Ovary (tissue), 9 donors: ENCODE data around the gene CCDC57. TPM values are rescaled to one million over a fixed set of nuclear protein-coding genes. Genes with fewer than 3 reads are reported as not detected.

ENCODE experiments used
- DNase-seq, 5 donors: peaks; one replicate each; pipeline ENCODE4 v3.0.0-alpha.2; 2019 to 2020
- H3K27ac ChIP-seq, 2 donors: fragments of 200-600 bp; one replicate each; pipeline versions ENCODE4 v1.5.1 to v1.8.0; 2019 to 2022
- H3K27me3 ChIP-seq: fragments of 200-600 bp; one replicate; pipeline ENCODE4 v1.8.0; 2022
- H3K36me3 ChIP-seq: fragments of 200-600 bp; sonication (generic); one replicate; pipeline ENCODE4 v1.5.1; 2019
- H3K4me1 ChIP-seq: one replicate; pipeline ENCODE4 v1.8.1; 2013; ENCODE audit warnings: mild to moderate bottlenecking, moderate library complexity; ENCODE audit not compliant: insufficient read depth
- H3K4me3 ChIP-seq: fragments of 200-600 bp; sonication (generic); one replicate; pipeline ENCODE4 v1.5.1; 2017
- H3K9me3 ChIP-seq, 2 donors: fragments of 200-600 bp in 1 of 2; sonication (generic) in 1 of 2; one replicate each; pipeline versions ENCODE4 v1.5.1 to v1.8.1; 2013 to 2019; ENCODE audit warnings: mild to moderate bottlenecking in 1 of 2, moderate library complexity in 1 of 2
- EP300 ChIP-seq: sonication (generic); formaldehyde crosslinking; IDR thresholded peaks from one replicate; pipeline ENCODE4 v1.6.1; 2017; ENCODE audit warnings: antibody characterized with exemption
- POLR2A ChIP-seq: fragments of 450-650 bp; IDR thresholded peaks from one replicate; pipeline ENCODE4 v1.6.1; 2017; ENCODE audit warnings: antibody characterized with exemption, mild to moderate bottlenecking, moderate library complexity
- WGBS, 3 donors: extraction: QIAGEN DNeasy Blood & Tissue Kit in 1 of 3; methylation state at CpG; one replicate each; pipeline versions ENCODE4 v1.1.5 to v1.1.7; 2013 to 2017; 5-methylcytosine and 5-hydroxymethylcytosine counted together
- intact Hi-C, 4 donors: fragments of 100-400 bp; cut with DNase I; formaldehyde crosslinking; loops; one replicate each; pipeline versions ENCODE4 v1.11.0 to v1.15.1; 2022 to 2023
- polyA plus RNA-seq, 2 donors: library from polyadenylated mRNA; stranded (reverse); fragments of 200-250 nt in 1 of 2; fragments of 350-450 nt in 1 of 2; fragmentation: Illumina TruSeq in 1 of 2; extraction: RNeasy Lipid Tissue Mini Kit (QIAGEN cat#74804) in 1 of 2; gene quantifications; one replicate each; pipeline ENCODE4 v1.2.3, GENCODE V29; 2013 to 2014
- total RNA-seq, 7 donors: library from RNA; depleted of rRNA in 2 of 7; stranded (reverse); fragments of >200 nt in 2 of 7; fragmentation: NEBNext Ultra II Directional in 3 of 7; extraction: Animal tissue kit (Norgen Biotek cat#: 25700) in 3 of 7; gene quantifications; one replicate each; pipeline versions ENCODE4 v1.1.0 to v1.2.4, GENCODE V29; 2016 to 2023
- TF ChIP-seq, protein P1 (sequence below), 3 donors: fragments of 450-650 bp in 2 of 3; fragments of 200-600 bp in 1 of 3; IDR thresholded peaks; one replicate each; pipeline versions ENCODE4 v1.5.1 to v1.8.0; 2016 to 2022; ENCODE audit warnings: antibody characterized with exemption in 3 of 3, mild to moderate bottlenecking in 1 of 3
- donor health status: DM: no; HTN: no; CAD: no; lungs with moderate emphysema.
- donor health status: DM: no; HTN: no; CAD: no.
- donor health status: Bipolar disorder and iron deficiency.
- donor health status: DM: yes; HTN: yes; CAD: no.
- donor health status: DM: no; HTN: no; CAD: no.
- donor health status: DM: yes; HTN: yes; CAD: no.

CCDC57 gene
- total and polyA plus RNA-seq, 9 donors, result 7.7 to 65.0 (median 40.3) TPM

DNA sequence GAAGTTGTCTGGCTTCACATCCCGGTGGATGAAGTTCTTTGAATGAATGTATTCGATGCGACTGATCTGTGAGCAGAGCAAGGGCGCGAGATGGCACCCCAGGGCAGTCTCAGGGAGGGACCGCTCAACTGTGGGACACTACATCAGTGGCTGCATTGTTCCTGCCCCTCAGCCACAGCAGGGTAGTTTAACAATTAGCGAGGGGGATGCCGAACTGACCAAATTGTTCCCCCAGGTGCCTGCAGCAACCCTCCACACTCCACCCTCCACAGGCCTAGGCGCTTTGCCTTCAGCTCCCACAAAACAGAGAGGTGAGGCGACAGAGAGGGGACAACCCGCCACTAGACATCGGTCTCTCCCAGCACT, 40.5 kb upstream of the CCDC57 start:
- DNase-seq, result no peak
- Histone ChIP-seq H3K9me3 (no peaks in the 10 kb centered on the region), H3K36me3 (no peaks in the 10 kb centered on the region), H3K4me1 (no peaks in the 10 kb centered on the region), H3K4me3 (no peak overlapping the region), H3K27me3 (no peaks in the 10 kb centered on the region), H3K27ac (no peak overlapping the region)
- 91 to 94% (median 93%) methylated on average over 12 of the region's 12 CpGs for WGBS, 3 donors
- no peak for TF ChIP-seq EP300
- TF ChIP-seq POLR2A, result no peak
- TF ChIP-seq, protein P1, sequence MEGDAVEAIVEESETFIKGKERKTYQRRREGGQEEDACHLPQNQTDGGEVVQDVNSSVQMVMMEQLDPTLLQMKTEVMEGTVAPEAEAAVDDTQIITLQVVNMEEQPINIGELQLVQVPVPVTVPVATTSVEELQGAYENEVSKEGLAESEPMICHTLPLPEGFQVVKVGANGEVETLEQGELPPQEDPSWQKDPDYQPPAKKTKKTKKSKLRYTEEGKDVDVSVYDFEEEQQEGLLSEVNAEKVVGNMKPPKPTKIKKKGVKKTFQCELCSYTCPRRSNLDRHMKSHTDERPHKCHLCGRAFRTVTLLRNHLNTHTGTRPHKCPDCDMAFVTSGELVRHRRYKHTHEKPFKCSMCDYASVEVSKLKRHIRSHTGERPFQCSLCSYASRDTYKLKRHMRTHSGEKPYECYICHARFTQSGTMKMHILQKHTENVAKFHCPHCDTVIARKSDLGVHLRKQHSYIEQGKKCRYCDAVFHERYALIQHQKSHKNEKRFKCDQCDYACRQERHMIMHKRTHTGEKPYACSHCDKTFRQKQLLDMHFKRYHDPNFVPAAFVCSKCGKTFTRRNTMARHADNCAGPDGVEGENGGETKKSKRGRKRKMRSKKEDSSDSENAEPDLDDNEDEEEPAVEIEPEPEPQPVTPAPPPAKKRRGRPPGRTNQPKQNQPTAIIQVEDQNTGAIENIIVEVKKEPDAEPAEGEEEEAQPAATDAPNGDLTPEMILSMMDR (IDR thresholded peaks at IDR 0.05), result no peak
- intact Hi-C loops, result loop anchor here in 1 of 4 donors (1.0 kb wide), 1 partner anchor 12 kb away; no protein-coding TSS in a partner anchor

- no peak overlapping the region for H3K27ac ChIP-seq
- TF ChIP-seq POLR2A, result no peak
- TF ChIP-seq, protein P1 (IDR thresholded peaks at IDR 0.05), result no peak
- no peak for TF ChIP-seq EP300
- no peak overlapping the region for H3K4me3 ChIP-seq
- intact Hi-C loops, result loop anchor here in 1 of 4 donors (1.0 kb wide), 1 partner anchor 11 kb away; no protein-coding TSS in a partner anchor
- H3K36me3 ChIP-seq, result no peaks in the 10 kb centered on the region
- no peaks in the 10 kb centered on the region for H3K27me3 ChIP-seq
- DNase-seq, result peak in 1 of 5 donors; percentile 17
- no peaks in the 10 kb centered on the region for H3K9me3 ChIP-seq
- WGBS, 3 donors, result 89 to 91% (median 90%) methylated on average over 28 of the region's 28 CpGs
- no peaks in the 10 kb centered on the region for H3K4me1 ChIP-seq
Observed at GRCh38 chr17:82252511-82253178, 40.0 kb upstream of the CCDC57 start.

DNA sequence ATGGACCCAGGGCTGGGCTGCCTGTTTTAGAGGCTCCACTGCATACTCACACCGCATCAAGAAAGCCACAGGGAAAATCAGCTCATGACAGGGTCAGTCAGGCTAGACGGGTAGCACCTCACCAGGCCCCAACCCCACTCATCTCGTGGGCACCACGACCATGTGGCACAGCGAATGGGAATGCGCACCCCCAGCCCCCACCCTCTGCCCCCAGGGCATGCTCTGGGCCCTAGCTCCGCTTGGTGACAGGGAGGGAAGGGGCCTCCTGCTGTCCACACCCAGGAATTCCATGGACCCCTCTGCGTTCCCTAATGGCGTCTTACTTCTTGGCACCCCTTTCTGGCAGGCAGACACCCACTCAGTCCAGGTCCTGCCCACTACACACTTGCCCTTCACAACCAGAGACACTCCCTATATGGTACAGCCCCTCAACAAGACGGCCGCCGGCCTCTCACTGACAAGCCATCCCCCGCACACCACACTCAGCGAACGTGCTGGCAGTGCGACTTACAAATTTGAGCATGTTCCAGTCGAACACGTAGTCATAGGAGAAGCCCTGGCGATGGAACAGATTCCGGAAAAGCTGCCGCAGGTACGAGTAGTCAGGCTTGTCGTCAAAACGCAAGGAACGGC, 38.3 kb upstream of the CCDC57 start:
- 85 to 88% (median 87%) methylated on average over 25 of the region's 25 CpGs for WGBS, 3 donors
- intact Hi-C loops, result no loop called here
- H3K4me3 ChIP-seq, result no peak overlapping the region

DNA sequence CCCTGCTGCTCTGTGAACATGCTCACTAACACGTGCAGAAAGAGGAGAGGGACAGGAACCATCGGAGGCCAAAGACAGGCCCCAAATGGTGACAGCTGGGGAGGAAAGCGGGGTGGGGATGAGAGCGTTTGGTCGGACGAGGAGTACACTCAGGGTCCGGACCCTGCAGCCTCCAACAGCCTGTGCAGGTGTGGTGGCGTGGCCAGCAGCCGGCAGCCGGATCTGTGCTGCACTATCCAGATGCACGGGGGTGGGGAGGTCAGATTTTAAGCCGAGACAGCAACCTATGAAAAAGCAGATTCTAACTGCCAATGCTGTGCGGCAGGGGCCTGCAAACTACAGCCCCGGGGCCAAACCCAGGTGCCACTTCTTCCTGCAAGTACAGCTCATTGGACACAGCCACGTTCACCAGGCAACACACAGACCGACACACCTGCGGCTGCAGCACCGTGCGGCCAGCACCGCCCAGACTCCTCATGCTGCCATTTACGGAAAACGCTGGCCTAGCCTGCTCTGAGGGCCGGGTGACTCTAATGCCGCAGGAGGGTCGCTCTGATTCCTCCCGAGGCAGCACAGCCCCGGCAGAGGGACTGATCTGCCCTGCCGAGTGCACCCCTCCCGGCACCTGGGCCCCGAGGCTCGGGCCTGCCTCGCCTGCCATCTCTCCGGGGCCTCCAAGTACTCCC, 37.4 kb upstream of the CCDC57 start:
- H3K9me3 ChIP-seq, result no peaks in the 10 kb centered on the region
- no peaks in the 10 kb centered on the region for H3K27me3 ChIP-seq
- no peaks in the 10 kb centered on the region for H3K36me3 ChIP-seq
- H3K27ac ChIP-seq, result no peak overlapping the region
- 85 to 86% (median 86%) methylated on average over 33 of the region's 33 CpGs for WGBS, 3 donors
- peaks cover 7% of the 10 kb centered on the region for H3K4me1 ChIP-seq
- TF ChIP-seq POLR2A (no peak), EP300 (no peak)
- TF ChIP-seq, protein P1 (IDR thresholded peaks at IDR 0.05), result no peak
- peak in 1 of 5 donors; percentile 15 for DNase-seq
- intact Hi-C loops, result loop anchor here in 1 of 4 donors (10.0 kb wide), 1 partner anchor 75 kb away; no protein-coding TSS in a partner anchor
- no peak overlapping the region for H3K4me3 ChIP-seq

More for the DNA sequence above, 38.3 kb upstream of the CCDC57 start:
- no peaks in the 10 kb centered on the region for H3K9me3 ChIP-seq
- no peaks in the 10 kb centered on the region for H3K27me3 ChIP-seq
- peaks cover 7% of the 10 kb centered on the region for H3K4me1 ChIP-seq
- TF ChIP-seq, protein P1 (IDR thresholded peaks at IDR 0.05), result no peak
- no peak for TF ChIP-seq POLR2A
- TF ChIP-seq EP300, result no peak
- DNase-seq, result peak in 1 of 5 donors; percentile 18
- H3K36me3 ChIP-seq, result no peaks in the 10 kb centered on the region
- H3K27ac ChIP-seq, result no peak overlapping the region
